GM18526 (cell line): ENCODE data around the gene GRWD1.

ENCODE experiments used
- POLR2A ChIP-seq: IDR thresholded peaks from 3 replicates; pipeline ENCODE4 v1.6.1; 2011; ENCODE audit not compliant: insufficient read length; ENCODE audit errors: extremely low read depth

Gene GRWD1

DNA sequence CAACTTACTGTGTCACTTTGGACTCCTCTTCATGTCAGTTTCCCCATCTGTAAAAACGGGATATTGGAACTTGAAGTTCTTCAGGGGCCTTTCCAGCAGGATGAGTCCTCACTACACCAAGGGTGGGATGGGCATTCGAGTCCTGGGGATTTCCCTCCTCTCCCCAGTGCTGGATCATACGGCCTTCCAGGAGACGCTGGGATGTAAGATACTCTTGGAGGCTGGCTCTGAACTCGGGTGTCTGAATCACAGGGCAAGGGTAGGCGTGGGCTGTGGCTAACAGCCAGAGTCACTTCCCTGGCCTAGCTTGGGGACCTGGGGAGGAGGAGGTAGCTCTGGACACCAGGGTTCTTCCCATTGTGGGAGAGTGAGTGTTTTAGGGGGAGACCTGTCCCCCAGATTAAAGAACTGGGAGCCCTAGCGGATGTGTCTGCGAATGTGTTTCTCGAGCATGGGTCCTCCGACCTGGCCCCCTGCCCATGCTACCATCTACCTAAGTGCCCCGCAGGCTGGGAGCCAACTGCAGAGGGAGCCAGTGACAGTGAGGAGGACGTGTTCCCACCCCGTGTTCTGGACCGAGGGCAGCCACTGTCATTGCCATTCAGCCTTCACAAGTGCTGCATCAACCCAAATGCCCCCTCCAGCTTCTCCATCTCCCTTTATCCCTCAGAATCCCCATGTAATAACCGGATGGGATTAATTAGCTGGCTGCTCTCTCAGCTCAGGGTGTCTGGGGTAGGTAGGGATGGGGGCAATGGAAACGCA is 21.0 kb downstream of the GRWD1 start:
- TF ChIP-seq POLR2A: no peak

DNA sequence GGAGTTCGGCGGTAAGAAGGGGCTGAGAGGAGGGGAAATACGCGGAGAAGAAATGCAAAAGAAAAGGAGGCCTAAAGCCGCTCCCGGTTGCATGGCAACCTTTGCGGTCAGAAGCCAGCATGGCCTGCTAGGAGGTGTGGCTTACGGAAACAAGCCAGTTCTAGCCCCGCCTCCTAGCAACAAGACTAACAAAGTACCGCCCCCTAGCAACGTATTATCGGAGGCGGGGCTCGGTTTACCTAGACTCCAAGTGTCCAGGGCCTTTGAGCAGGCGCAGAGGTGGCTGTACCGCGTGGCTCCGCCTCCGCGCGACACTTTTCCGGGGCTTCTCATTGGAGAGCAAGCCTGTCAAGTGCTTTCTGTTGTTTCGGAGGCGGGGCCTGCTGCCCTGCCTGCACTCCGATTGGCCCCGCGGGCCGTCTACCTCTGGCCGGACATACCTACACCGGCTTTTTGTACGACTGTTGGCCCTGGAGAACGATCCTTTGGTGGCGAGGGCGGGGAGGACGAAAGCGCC is 23.0 kb downstream of the GRWD1 start:
- no peak for TF ChIP-seq POLR2A

DNA sequence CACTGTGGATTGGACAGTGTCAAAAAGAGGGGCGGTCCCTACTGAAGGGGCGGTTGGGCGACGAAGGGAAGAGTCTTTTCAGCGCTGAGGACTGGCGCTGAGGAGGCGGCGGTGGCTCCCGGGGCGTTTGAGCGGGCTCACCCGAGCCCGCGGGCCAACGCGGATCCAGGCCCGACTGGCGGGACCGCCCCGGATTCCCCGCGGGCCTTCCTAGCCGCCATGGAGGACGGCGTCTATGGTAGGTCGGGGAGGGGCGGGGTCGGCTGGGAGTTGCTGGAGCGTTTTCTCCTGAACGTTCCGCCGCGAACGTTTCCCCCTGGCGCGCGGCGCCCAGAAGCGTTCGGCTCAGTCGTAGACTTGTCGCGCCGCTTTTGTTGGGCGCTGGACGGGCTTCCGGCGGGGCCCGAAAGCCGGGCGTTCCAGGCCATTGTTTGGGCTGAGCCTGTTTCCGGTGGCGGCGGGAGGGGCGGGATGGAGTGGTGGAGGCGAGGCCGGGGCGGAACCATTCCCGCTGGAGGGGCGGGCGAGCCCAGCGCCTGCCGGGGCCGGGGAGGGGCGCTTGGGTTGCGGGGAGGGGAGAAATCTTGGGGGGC is 23.6 kb downstream of the GRWD1 start, which contains the start of gene CYTH2:
TSS of gene CYTH2 (plus strand) at position 81 of the 593 bp plus-strand sequence. CDS start at position 220, 139 bp downstream.
- TF ChIP-seq POLR2A: peak; percentile 84

DNA sequence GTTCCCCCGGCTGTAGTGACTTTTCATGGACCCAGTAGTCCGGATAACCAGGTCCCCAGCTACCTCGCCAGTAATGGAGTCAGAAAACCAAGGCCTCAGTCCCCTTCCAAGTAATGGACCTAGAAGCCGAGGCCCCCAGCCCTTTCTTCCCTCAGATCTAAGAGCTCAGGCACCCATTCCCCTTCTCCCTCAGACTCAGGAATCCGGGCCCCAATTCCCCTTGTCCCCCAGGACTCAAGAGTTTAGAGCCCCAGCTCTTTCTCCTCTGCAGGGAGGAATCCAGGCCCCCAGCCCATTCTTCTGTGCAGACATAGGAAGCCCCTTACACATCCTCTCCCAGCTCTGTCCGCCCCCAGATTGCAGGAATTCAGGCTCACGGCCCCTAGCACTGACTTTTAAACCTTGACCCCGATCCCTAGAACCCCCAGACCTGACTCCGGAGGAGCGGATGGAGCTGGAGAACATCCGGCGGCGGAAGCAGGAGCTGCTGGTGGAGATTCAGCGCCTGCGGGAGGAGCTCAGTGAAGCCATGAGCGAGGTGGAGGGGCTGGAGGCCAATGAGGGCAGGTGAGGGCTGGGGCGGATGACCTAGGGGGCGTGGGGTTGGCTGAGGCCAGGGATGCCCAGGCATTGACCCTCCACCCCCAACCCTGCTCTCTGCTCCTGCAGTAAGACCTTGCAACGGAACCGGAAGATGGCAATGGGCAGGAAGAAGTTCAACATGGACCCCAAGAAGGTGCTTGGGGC is 24.3 kb downstream of the GRWD1 start:
- no peak for TF ChIP-seq POLR2A

- no peak for TF ChIP-seq POLR2A
Observed at GRCh38 chr19:48470856-48471255, 25.1 kb downstream of the GRWD1 start.

DNA sequence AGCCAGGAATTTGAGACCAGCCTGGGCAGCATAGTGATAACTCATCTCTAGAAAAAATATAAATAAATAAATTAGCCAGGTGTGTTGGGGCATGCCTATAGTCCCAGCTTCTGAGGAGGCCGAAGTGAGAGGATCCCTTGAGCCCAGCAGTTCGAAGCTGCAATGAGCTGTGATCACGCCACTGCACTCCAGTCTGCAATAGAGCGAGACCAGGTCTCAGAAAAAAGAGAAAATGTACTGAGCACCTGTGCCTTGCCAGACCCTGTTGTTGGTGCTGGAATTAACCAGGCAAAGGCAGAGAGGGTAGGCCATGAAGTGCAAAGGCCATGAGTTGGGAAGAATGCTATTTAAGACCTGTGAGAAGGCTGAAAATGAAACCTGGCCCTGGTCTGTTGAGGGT is 26.1 kb downstream of the GRWD1 start:
- TF ChIP-seq POLR2A: no peak

GRCh38 chr19:48473161-48473966 is 27.6 kb downstream of the GRWD1 start:
- TF ChIP-seq POLR2A: no peak

GRCh38 chr19:48474084-48474592 is 28.4 kb downstream of the GRWD1 start:
- no peak for TF ChIP-seq POLR2A

DNA sequence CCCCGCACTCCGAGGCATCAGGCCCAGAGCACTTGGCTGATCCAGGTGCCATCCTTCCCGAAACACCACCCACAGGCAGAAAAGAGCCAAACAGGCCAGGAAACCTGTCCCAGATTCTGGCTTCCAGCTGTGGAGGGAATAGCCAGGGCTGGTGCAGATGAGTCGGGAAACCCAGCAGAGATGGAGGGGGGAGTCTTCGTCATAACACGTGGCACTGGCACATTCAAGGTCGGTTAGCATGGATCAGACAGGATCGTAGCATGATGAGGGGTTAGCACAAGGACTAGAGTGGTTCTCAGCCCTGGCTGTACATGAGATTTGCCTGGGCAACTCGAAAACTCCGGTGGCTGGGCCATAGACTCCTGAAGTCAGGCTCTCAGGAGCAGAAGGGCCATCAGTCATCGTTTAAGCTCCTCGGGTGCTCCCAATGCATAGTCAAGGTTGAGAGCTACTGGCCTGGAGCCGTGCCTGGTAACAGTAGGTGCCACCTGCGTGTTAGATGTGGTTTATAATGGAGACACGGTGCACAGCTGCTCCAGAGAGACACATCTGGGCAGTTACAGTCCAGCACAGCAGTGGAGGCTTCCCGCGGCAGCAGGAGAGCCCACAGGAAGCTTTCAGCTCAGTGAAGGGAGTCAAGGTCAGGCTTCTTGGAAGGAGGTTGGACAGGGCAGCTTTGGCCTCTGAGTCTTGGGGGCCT is 29.7 kb downstream of the GRWD1 start:
- no peak for TF ChIP-seq POLR2A

- no peak for TF ChIP-seq POLR2A
Observed at GRCh38 chr19:48476176-48476575, 30.4 kb downstream of the GRWD1 start.

GRCh38 chr19:48477067-48477685 is 31.4 kb downstream of the GRWD1 start:
- no peak for TF ChIP-seq POLR2A

- TF ChIP-seq POLR2A: no peak
Observed at GRCh38 chr19:48477698-48478338, 32.0 kb downstream of the GRWD1 start.
